Measurements from ENCODE around the gene ARSK.

The ARSK gene

GRCh38 chr5:95554647-95555548, at the start of gene ARSK, which contains the start of gene SKIC3:
Gene ARSK, plus strand, starts transcription at chr5:95555101. Its CDS starts 178 bp downstream, at chr5:95555279.
Gene SKIC3, minus strand, starts transcription at chr5:95554977. Its CDS starts 7,827 bp downstream, at chr5:95547150.
- peak; percentile 98 to 99 for DNase-seq

GRCh38 chr5:95508550-95508949, 46.4 kb upstream of the ARSK start:
- no peak for DNase-seq

GRCh38 chr5:95511606-95512005, 43.3 kb upstream of the ARSK start:
- no peak for DNase-seq

GRCh38 chr5:95518417-95518816, 36.5 kb upstream of the ARSK start:
- DNase-seq, result no peak

GRCh38 chr5:95519151-95519550, 35.8 kb upstream of the ARSK start:
- DNase-seq, result no peak

- DNase-seq, result no peak
These were observed 35.2 kb upstream of the ARSK start for GRCh38 chr5:95519681-95520080.

- no peak for DNase-seq
These were observed 34.7 kb upstream of the ARSK start for GRCh38 chr5:95520206-95520605.

GRCh38 chr5:95524423-95524822, 30.5 kb upstream of the ARSK start:
- no peak for DNase-seq

- no peak for DNase-seq
These were observed 28.0 kb upstream of the ARSK start for GRCh38 chr5:95526871-95527270.

GRCh38 chr5:95528565-95528964, 26.3 kb upstream of the ARSK start:
- DNase-seq, result no peak

GRCh38 chr5:95530416-95530815, 24.5 kb upstream of the ARSK start:
- peak in 1 of 2 donors; percentile 45 for DNase-seq

GRCh38 chr5:95531491-95531890, 23.4 kb upstream of the ARSK start:
- DNase-seq, result no peak

- DNase-seq, result no peak
These were observed 22.5 kb upstream of the ARSK start for GRCh38 chr5:95532415-95532814.

- no peak for DNase-seq
These were observed 21.8 kb upstream of the ARSK start for GRCh38 chr5:95533106-95533505.

- DNase-seq, result no peak
These were observed 21.1 kb upstream of the ARSK start for GRCh38 chr5:95533761-95534160.

- DNase-seq, result no peak
These were observed 17.4 kb upstream of the ARSK start for GRCh38 chr5:95537501-95537900.

GRCh38 chr5:95543017-95543705, 11.7 kb upstream of the ARSK start:
- no peak for DNase-seq

GRCh38 chr5:95549030-95549429, 5.9 kb upstream of the ARSK start:
- no peak for DNase-seq

GRCh38 chr5:95554331-95554646, 612 bp upstream of the ARSK start:
- peak; percentile 29 to 34 for DNase-seq

GRCh38 chr5:95555553-95555952, 652 bp downstream of the ARSK start:
- DNase-seq, result no peak

- no peak for DNase-seq
These were observed 2.9 kb downstream of the ARSK start for GRCh38 chr5:95557841-95558240.

GRCh38 chr5:95562282-95562681, 7.4 kb downstream of the ARSK start:
- DNase-seq, result no peak

- DNase-seq, result no peak
These were observed 8.5 kb downstream of the ARSK start for GRCh38 chr5:95563367-95563766.

- no peak for DNase-seq
These were observed 9.5 kb downstream of the ARSK start for GRCh38 chr5:95564450-95564849.
